Parathyroid adenoma (tissue), 2 donors: ENCODE measurements around the gene AQP3.
"Not testable (repeated sequence)": the region's sequence is repeated elsewhere in the genome, so short reads cannot be mapped to it uniquely, and the experiment has no call there.

Source experiments
- H2AFZ ChIP-seq: fragments of 300-600 bp; sonication (generic); one replicate; pipeline ENCODE4 v1.7.0; 2017; ENCODE audit warnings: antibody characterized with exemption, mild to moderate bottlenecking
- H3K27ac ChIP-seq: fragments of 300-600 bp; sonication (generic); one replicate; pipeline ENCODE4 v1.7.0; 2017
- H3K27me3 ChIP-seq: fragments of 300-600 bp; sonication (generic); one replicate; pipeline ENCODE4 v1.7.0; 2017; ENCODE audit warnings: low read length; ENCODE audit not compliant: control insufficient read depth, insufficient read depth
- H3K36me3 ChIP-seq: fragments of 300-600 bp; sonication (generic); one replicate; pipeline ENCODE4 v1.7.0; 2017; ENCODE audit warnings: low read length; ENCODE audit not compliant: control insufficient read depth, insufficient read depth
- H3K4me1 ChIP-seq: fragments of 300-600 bp; sonication (generic); one replicate; pipeline ENCODE4 v1.7.0; 2017; ENCODE audit warnings: control low read depth
- H3K4me2 ChIP-seq: fragments of 300-600 bp; sonication (generic); one replicate; pipeline ENCODE4 v1.7.0; 2017; ENCODE audit warnings: low read length
- H3K4me3 ChIP-seq: fragments of 300-600 bp; sonication (generic); one replicate; pipeline ENCODE4 v1.7.0; 2017; ENCODE audit warnings: low read depth, low read length
- H3K79me2 ChIP-seq: fragments of 300-600 bp; sonication (generic); one replicate; pipeline ENCODE4 v1.7.0; 2017; ENCODE audit warnings: control low read depth
- H3K9ac ChIP-seq: fragments of 300-600 bp; sonication (generic); one replicate; pipeline ENCODE4 v1.7.0; 2017; ENCODE audit warnings: mild to moderate bottlenecking
- H3K9me3 ChIP-seq: fragments of 300-600 bp; sonication (generic); one replicate; pipeline ENCODE4 v1.7.0; 2017; ENCODE audit warnings: low read length; ENCODE audit not compliant: control insufficient read depth
- CTCF ChIP-seq: fragments of 300-600 bp; sonication (generic); IDR thresholded peaks from one replicate; pipeline ENCODE4 v1.7.0; 2017; ENCODE audit warnings: antibody characterized with exemption, mild to moderate bottlenecking
- donor health status: primary hyperparathyroidism.

The AQP3 gene

GRCh38 chr9:33459115-33459514 is 11.7 kb upstream of the AQP3 start:
- Histone ChIP-seq H3K27me3 (no peaks in the 10 kb centered on the region), H2AFZ (no peak overlapping the region), H3K27ac (no peak overlapping the region), H3K36me3 (no peaks in the 10 kb centered on the region), H3K9ac (no peak overlapping the region), H3K4me1 (no peaks in the 10 kb centered on the region), H3K4me2 (no peak overlapping the region), H3K9me3 (no peaks in the 10 kb centered on the region), H3K4me3 (no peak overlapping the region), H3K79me2 (no peaks in the 10 kb centered on the region)
- no peak for TF ChIP-seq CTCF

GRCh38 chr9:33458444-33458843 is 11.1 kb upstream of the AQP3 start:
- H3K9me3 ChIP-seq = no peaks in the 10 kb centered on the region
- no peak overlapping the region for H3K27ac ChIP-seq
- no peak for TF ChIP-seq CTCF
- no peaks in the 10 kb centered on the region for H3K27me3 ChIP-seq
- H3K4me3 ChIP-seq = no peak overlapping the region
- H2AFZ ChIP-seq = no peak overlapping the region
- H3K9ac ChIP-seq = no peak overlapping the region
- H3K36me3 ChIP-seq = no peaks in the 10 kb centered on the region
- H3K4me1 ChIP-seq = no peaks in the 10 kb centered on the region
- no peaks in the 10 kb centered on the region for H3K79me2 ChIP-seq
- H3K4me2 ChIP-seq = no peak overlapping the region

DNA sequence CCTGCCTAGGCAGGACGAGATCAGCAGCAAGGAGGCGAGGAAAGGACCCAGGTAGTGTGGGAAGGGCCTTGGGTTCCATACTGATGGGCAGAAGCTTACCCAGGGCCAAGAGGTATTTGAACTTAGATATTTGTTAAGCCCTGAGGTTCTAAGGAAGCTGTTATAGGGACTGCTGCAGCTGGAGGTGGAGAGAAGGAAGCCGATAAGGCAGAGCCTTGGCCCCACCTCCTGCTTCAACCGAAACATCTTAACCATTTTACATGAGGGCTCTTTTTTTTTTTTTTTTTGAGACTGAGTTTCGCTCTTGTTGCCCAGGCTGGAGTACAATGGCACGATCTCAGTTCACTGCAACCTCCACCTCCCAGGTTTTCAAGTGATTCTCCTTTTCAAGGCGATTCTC is 8.6 kb upstream of the AQP3 start:
- no peaks in the 10 kb centered on the region for H3K27me3 ChIP-seq
- no peak for TF ChIP-seq CTCF
- no peaks in the 10 kb centered on the region for H3K9me3 ChIP-seq
- H3K79me2 ChIP-seq = no peaks in the 10 kb centered on the region
- H3K9ac ChIP-seq = no peak overlapping the region
- H3K27ac ChIP-seq = no peak overlapping the region
- no peaks in the 10 kb centered on the region for H3K4me1 ChIP-seq
- no peaks in the 10 kb centered on the region for H3K36me3 ChIP-seq
- H3K4me3 ChIP-seq = no peak overlapping the region
- H3K4me2 ChIP-seq = no peak overlapping the region
- H2AFZ ChIP-seq = no peak overlapping the region

- not testable (repeated sequence) for H3K79me2 ChIP-seq, H2AFZ ChIP-seq, H3K4me3 ChIP-seq, H3K9ac ChIP-seq, H3K36me3 ChIP-seq, H3K27ac ChIP-seq, H3K27me3 ChIP-seq, H3K9me3 ChIP-seq, H3K4me1 ChIP-seq, H3K4me2 ChIP-seq
Measured at GRCh38 chr9:33455456-33455855, 8.1 kb upstream of the AQP3 start.

- not testable (repeated sequence) for H3K9me3 ChIP-seq, H3K36me3 ChIP-seq, H3K4me3 ChIP-seq, H3K4me1 ChIP-seq, H3K27me3 ChIP-seq, H3K9ac ChIP-seq, H3K4me2 ChIP-seq, H2AFZ ChIP-seq, H3K27ac ChIP-seq, H3K79me2 ChIP-seq
Measured at GRCh38 chr9:33454661-33455026, 7.3 kb upstream of the AQP3 start.

- Histone ChIP-seq H3K27me3 (no peaks in the 10 kb centered on the region), H3K9ac (no peak overlapping the region), H3K79me2 (no peaks in the 10 kb centered on the region), H3K4me3 (no peak overlapping the region), H3K36me3 (no peaks in the 10 kb centered on the region), H3K4me2 (no peak overlapping the region), H3K9me3 (no peaks in the 10 kb centered on the region), H2AFZ (no peak overlapping the region), H3K27ac (no peak overlapping the region), H3K4me1 (no peaks in the 10 kb centered on the region)
- no peak for TF ChIP-seq CTCF
Measured at GRCh38 chr9:33453999-33454660, 6.7 kb upstream of the AQP3 start.
